Gastroesophageal sphincter (tissue), 3 donors: ENCODE data around the gene MAP4K4.

Experiments used
- CTCF ChIP-seq, 4 experiments: fragments of 200-600 bp in 2 of 4; fragments of 450-650 bp in 2 of 4; sonication (generic) in 1 of 4; IDR thresholded peaks; one replicate each; pipeline ENCODE4 v1.5.1; 2017 to 2019; ENCODE audit warnings: antibody characterized with exemption in 4 of 4, mild to moderate bottlenecking in 2 of 4, moderate library complexity in 2 of 4
- POLR2AphosphoS5 ChIP-seq: sonication (generic); formaldehyde crosslinking; IDR thresholded peaks from one replicate; pipeline ENCODE4 v1.6.1; 2017; ENCODE audit warnings: antibody characterized with exemption

GRCh38 chr2:101901241-101901640 is 203.7 kb downstream of the MAP4K4 start:
- TF ChIP-seq CTCF (IDR thresholded peaks at IDR 0.05) (no peak), POLR2AphosphoS5 (no peak)
